RPMI7951 (cell line): Measurements from ENCODE around the gene TWF1. TPM values are rescaled to one million over a fixed set of nuclear protein-coding genes. Genes with fewer than 3 reads are reported as not detected.

Experiments
- total RNA-seq: library from RNA; depleted of rRNA; stranded (reverse); fragments of >200 nt; shearing (Covaris generic); gene quantifications from 2 replicates; pipeline ENCODE4 v1.2.3, GENCODE V29; 2014; rRNA removed

TWF1 gene
- total RNA-seq, 1 experiment from 2014 or later: 222 TPM

Other genes starting within 250 kb of the TWF1 start
- 11.6 and 14.1 TPM in 2 replicates for gene PUS7L, start 47.5 kb downstream of the TWF1 start, total RNA-seq
- 10.8 and 13.7 TPM in 2 replicates for gene IRAK4, start 47.4 kb downstream of the TWF1 start, total RNA-seq
- gene TMEM117, start 29.8 kb upstream of the TWF1 start, total RNA-seq: 14.3 and 14.9 TPM in 2 replicates